ENCODE measurements around the gene RTN1. TPM values are rescaled to one million over a fixed set of nuclear protein-coding genes. Genes with fewer than 3 reads are reported as not detected.

Gene RTN1
- total RNA-seq (10 to 100 TPM in 2 of 4 donors, 1 to 10 TPM in 2; 6.9 to 25.7 (median 9.8) TPM), polyA plus RNA-seq (1 to 10 TPM; 1.2 to 9.3 (median 1.2) TPM)

GRCh38 chr14:59870277-59871165, at the start of gene RTN1:
Gene RTN1, minus strand, starts transcription at chr14:59870776. Its CDS starts 146 bp downstream, at chr14:59870630.
- TF ChIP-seq POLR2AphosphoS5 (IDR thresholded peaks at IDR 0.05) (no peak), EP300 (IDR thresholded peaks at IDR 0.05) (no peak)
- Histone ChIP-seq H3K4me1 (peaks cover 0 to 21% (median 18%) of the 10 kb centered on the region in 4 donors), H3K4me3 (peak within 1 kb of the TSS; percentile 18 to 61 (median 54)), H3K27me3 (peaks cover 17 to 63% (median 18%) of the 10 kb centered on the region in 3 donors), H3K36me3 (no peaks in the 10 kb centered on the region), H3K9me3 (no peaks in the 10 kb centered on the region), H3K27ac (peak within 1 kb of the TSS in 2 of 4 donors; percentile 28 to 37)
- intact Hi-C loops (cut with DNase I) = no loop called here
- 1% methylated on average over 84 of the region's 84 CpGs for WGBS, 2 donors
- DNase-seq = peak; percentile 71

GRCh38 chr14:59920378-59920683, 49.8 kb upstream of the RTN1 start:
- intact Hi-C loops (cut with DNase I) = no loop called here
- Histone ChIP-seq H3K27me3 (peaks cover 9 to 42% (median 13%) of the 10 kb centered on the region in 3 donors), H3K4me3 (no peak overlapping the region), H3K27ac (no peak overlapping the region), H3K4me1 (peaks cover 0 to 15% (median 14%) of the 10 kb centered on the region in 4 donors), H3K9me3 (no peaks in the 10 kb centered on the region), H3K36me3 (no peaks in the 10 kb centered on the region)
- TF ChIP-seq CTCF (IDR thresholded peaks at IDR 0.05) (no peak), POLR2AphosphoS5 (IDR thresholded peaks at IDR 0.05) (no peak), EP300 (IDR thresholded peaks at IDR 0.05) (no peak), POLR2A (IDR thresholded peaks at IDR 0.05) (no peak)
- DNase-seq = no peak
- WGBS, 2 donors = 16 to 60% methylated on average over 1 of the region's 1 CpG

GRCh38 chr14:59919570-59920377, 49.2 kb upstream of the RTN1 start, which contains the start of gene LRRC9:
Gene LRRC9, plus strand, starts transcription at chr14:59920144.
- intact Hi-C loops (cut with DNase I) = no loop called here
- peaks cover 9 to 42% (median 13%) of the 10 kb centered on the region in 3 donors for H3K27me3 ChIP-seq
- 3 to 9% methylated on average over 57 of the region's 57 CpGs for WGBS, 2 donors
- H3K9me3 ChIP-seq = no peaks in the 10 kb centered on the region
- TF ChIP-seq POLR2AphosphoS5 (IDR thresholded peaks at IDR 0.05) (no peak), EP300 (IDR thresholded peaks at IDR 0.05) (no peak), POLR2A (IDR thresholded peaks at IDR 0.05) (no peak), CTCF (IDR thresholded peaks at IDR 0.05) (no peak)
- H3K27ac ChIP-seq = no peak within 1 kb of the TSS
- H3K4me3 ChIP-seq = peak within 1 kb of the TSS; percentile 20 to 40 (median 32)
- DNase-seq = no peak
- no peaks in the 10 kb centered on the region for H3K36me3 ChIP-seq
- H3K4me1 ChIP-seq = peaks cover 0 to 15% (median 14%) of the 10 kb centered on the region in 4 donors

GRCh38 chr14:59918824-59919569, 48.4 kb upstream of the RTN1 start:
- no peak for DNase-seq
- Histone ChIP-seq H3K36me3 (no peaks in the 10 kb centered on the region), H3K4me3 (peak overlapping the region; percentile 20 to 40 (median 32)), H3K27ac (no peak overlapping the region), H3K4me1 (peaks cover 0 to 15% (median 14%) of the 10 kb centered on the region in 4 donors), H3K27me3 (peaks cover 9 to 42% (median 13%) of the 10 kb centered on the region in 3 donors), H3K9me3 (no peaks in the 10 kb centered on the region)
- TF ChIP-seq POLR2A (IDR thresholded peaks at IDR 0.05) (no peak), EP300 (IDR thresholded peaks at IDR 0.05) (no peak), CTCF (IDR thresholded peaks at IDR 0.05) (peak in 1 of 4 experiments; percentile 24)
- intact Hi-C loops (cut with DNase I) = no loop called here
- 1 to 2% methylated on average over 18 of the region's 18 CpGs for WGBS, 2 donors

Measured in sigmoid colon (tissue), 7 donors.